ENCODE measurements around the gene CSGALNACT2.

The CSGALNACT2 gene

GRCh38 chr10:43117031-43117776 is 21.0 kb upstream of the CSGALNACT2 start:
- H3K4me3 ChIP-seq (ENCODE audit: low read length), result no peak overlapping the region
- TF ChIP-seq CTCF (conservative IDR thresholded peaks at IDR 0.05; ENCODE audit: low read length), result no peak
- DNase-seq (ENCODE audit: low read depth), result no peak

GRCh38 chr10:43117777-43118583 is 20.3 kb upstream of the CSGALNACT2 start:
- H3K4me3 ChIP-seq (ENCODE audit: low read length), result no peak overlapping the region
- no peak for TF ChIP-seq CTCF (conservative IDR thresholded peaks at IDR 0.05; ENCODE audit: low read length)
- no peak for DNase-seq (ENCODE audit: low read depth)

- no peak for TF ChIP-seq CTCF (conservative IDR thresholded peaks at IDR 0.05; ENCODE audit: low read length)
- no peak for DNase-seq (ENCODE audit: low read depth)
- H3K4me3 ChIP-seq (ENCODE audit: low read length), result no peak overlapping the region
Observed at GRCh38 chr10:43118631-43119415, 19.4 kb upstream of the CSGALNACT2 start.

GRCh38 chr10:43119416-43120115 is 18.7 kb upstream of the CSGALNACT2 start:
- DNase-seq (ENCODE audit: low read depth), result no peak
- TF ChIP-seq CTCF (conservative IDR thresholded peaks at IDR 0.05; ENCODE audit: low read length), result no peak
- H3K4me3 ChIP-seq (ENCODE audit: low read length), result no peak overlapping the region

GRCh38 chr10:43120116-43120928 is 17.9 kb upstream of the CSGALNACT2 start:
- TF ChIP-seq CTCF (conservative IDR thresholded peaks at IDR 0.05; ENCODE audit: low read length), result no peak
- no peak for DNase-seq (ENCODE audit: low read depth)
- H3K4me3 ChIP-seq (ENCODE audit: low read length), result no peak overlapping the region

GRCh38 chr10:43120929-43121314 is 17.3 kb upstream of the CSGALNACT2 start:
- no peak overlapping the region for H3K4me3 ChIP-seq (ENCODE audit: low read length)
- DNase-seq (ENCODE audit: low read depth), result no peak

More at GRCh38 chr10:43120929-43121314, 17.3 kb upstream of the CSGALNACT2 start:
- no peak for TF ChIP-seq CTCF (conservative IDR thresholded peaks at IDR 0.05; ENCODE audit: low read length)

Data from AG10803 (cell line).